Measurements from ENCODE around the gene AGFG2.

Gene AGFG2

DNA sequence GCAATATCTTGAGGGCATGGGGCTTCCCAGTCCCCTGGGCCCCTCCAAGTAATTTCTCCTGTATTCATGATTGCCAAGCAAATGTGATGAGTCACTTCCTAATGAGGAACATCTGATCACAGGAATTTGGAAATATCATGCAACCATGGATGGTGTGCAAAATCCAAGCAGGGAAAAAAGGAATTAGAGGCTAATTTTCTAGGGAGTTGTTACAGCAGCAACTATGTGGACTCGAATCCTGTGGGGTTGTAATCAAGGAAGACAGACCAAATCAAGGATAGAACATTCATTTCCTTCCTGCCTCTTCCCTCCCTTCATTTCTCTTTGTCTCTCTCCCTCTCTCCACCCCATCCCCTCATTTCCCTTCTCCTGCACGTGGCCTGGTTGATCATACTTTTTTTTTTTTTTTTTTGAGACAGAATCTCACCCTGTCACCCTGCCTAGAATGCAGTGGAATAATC lies 23.9 kb upstream of the AGFG2 start:
- ChIA-PET POLR2A (interaction anchor here (1.0 kb wide), 1 partner anchor 86 kb away, joined by 4 read pairs; the partner anchor contains the start of gene MEPCE), CTCF (interaction anchor here (0.6 kb wide), 1 partner anchor 800 kb away, joined by 3 read pairs; no protein-coding TSS in a partner anchor)
- TF ChIP-seq ZNF24 (tag by site-specific recombination; IDR thresholded peaks at IDR 0.05) (no peak), SCRT2 (tag by site-specific recombination; IDR thresholded peaks at IDR 0.05) (no peak), ZNF664 (tag by site-specific recombination; IDR thresholded peaks at IDR 0.05) (no peak), ZBTB48 (tag by site-specific recombination; IDR thresholded peaks at IDR 0.05) (no peak), ZNF366 (tag by site-specific recombination; conservative IDR thresholded peaks at IDR 0.05) (peak; percentile 25; the same call in 1 of the 2 replicates), OVOL3 (tag by site-specific recombination; IDR thresholded peaks at IDR 0.05) (no peak), ZNF626 (tag by site-specific recombination; IDR thresholded peaks at IDR 0.05) (no peak), ZNF155 (tag by site-specific recombination; IDR thresholded peaks at IDR 0.05) (no peak)
- TF ChIP-seq, protein P1, sequence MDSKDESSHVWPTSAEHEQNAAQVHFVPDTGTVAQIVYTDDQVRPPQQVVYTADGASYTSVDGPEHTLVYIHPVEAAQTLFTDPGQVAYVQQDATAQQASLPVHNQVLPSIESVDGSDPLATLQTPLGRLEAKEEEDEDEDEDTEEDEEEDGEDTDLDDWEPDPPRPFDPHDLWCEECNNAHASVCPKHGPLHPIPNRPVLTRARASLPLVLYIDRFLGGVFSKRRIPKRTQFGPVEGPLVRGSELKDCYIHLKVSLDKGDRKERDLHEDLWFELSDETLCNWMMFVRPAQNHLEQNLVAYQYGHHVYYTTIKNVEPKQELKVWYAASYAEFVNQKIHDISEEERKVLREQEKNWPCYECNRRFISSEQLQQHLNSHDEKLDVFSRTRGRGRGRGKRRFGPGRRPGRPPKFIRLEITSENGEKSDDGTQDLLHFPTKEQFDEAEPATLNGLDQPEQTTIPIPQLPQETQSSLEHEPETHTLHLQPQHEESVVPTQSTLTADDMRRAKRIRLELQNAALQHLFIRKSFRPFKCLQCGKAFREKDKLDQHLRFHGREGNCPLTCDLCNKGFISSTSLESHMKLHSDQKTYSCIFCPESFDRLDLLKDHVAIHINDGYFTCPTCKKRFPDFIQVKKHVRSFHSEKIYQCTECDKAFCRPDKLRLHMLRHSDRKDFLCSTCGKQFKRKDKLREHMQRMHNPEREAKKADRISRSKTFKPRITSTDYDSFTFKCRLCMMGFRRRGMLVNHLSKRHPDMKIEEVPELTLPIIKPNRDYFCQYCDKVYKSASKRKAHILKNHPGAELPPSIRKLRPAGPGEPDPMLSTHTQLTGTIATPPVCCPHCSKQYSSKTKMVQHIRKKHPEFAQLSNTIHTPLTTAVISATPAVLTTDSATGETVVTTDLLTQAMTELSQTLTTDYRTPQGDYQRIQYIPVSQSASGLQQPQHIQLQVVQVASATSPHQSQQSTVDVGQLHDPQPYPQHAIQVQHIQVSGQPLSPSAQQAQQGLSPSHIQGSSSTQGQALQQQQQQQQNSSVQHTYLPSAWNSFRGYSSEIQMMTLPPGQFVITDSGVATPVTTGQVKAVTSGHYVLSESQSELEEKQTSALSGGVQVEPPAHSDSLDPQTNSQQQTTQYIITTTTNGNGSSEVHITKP (tag by site-specific recombination; IDR thresholded peaks at IDR 0.05) = peak; percentile 74
- Histone ChIP-seq H3K9me3 (ENCODE audit: control insufficient read depth, insufficient read depth, low read depth, low read length) (no peaks in the 10 kb centered on the region), H3K4me1 (ENCODE audit: control insufficient read depth, insufficient read depth, low read length) (no peaks in the 10 kb centered on the region), H3K36me3 (ENCODE audit: control insufficient read depth in 2 of 2, insufficient read depth in 1 of 2, low read length in 2 of 2) (no peaks in the 10 kb centered on the region), H3K4me3 (ENCODE audit: low read depth, low read length) (no peak overlapping the region), H3K27ac (ENCODE audit: extremely low read depth, low read depth, low read length) (no peak overlapping the region)

DNA sequence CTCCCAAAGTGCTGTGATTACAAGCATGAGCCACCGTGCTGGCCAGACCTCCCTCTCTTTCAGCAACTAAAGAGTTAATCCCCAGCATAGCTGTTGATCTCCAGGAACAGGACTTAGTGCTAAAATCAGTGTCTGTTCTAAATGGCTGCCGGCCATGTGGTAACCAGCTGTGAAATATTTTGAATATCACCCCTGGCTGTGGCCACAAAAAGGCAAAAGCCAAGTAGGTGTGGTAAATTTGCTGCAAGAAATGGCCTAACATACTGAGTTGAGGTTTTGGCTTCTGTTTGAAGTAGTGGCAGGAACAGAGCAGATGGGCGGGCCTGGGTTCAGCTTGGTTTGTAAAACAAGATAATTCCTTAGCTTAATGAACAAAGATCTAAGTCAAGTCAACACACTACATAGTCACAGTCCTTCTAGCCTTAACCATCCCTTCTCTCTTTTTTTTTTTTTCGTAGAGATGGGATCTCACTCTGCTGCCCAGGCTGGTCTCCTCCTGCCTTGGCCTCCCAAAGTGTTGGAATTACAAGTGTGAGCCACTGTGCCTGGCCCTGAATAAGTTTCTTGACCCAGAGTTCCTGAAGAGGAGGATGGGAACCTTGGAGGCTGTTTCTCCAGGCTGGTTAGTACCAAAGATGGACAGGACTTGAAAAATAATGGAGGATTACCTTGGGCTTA lies 22.7 kb upstream of the AGFG2 start:
- Histone ChIP-seq H3K36me3 (ENCODE audit: control insufficient read depth in 2 of 2, insufficient read depth in 1 of 2, low read length in 2 of 2) (no peaks in the 10 kb centered on the region), H3K4me1 (ENCODE audit: control insufficient read depth, insufficient read depth, low read length) (no peaks in the 10 kb centered on the region), H3K27ac (ENCODE audit: extremely low read depth, low read depth, low read length) (no peak overlapping the region), H3K9me3 (ENCODE audit: control insufficient read depth, insufficient read depth, low read depth, low read length) (no peaks in the 10 kb centered on the region), H3K4me3 (ENCODE audit: low read depth, low read length) (no peak overlapping the region)
- TF ChIP-seq ZNF133 (tag by site-specific recombination; IDR thresholded peaks at IDR 0.05) = no peak
- no peak for TF ChIP-seq YY1 (tag by site-specific recombination; IDR thresholded peaks at IDR 0.05)
- no peak for TF ChIP-seq ZBTB48 (tag by site-specific recombination; IDR thresholded peaks at IDR 0.05)
- TF ChIP-seq ZNF248 (tag by site-specific recombination; IDR thresholded peaks at IDR 0.05) = no peak
- no peak for TF ChIP-seq ZBTB17 (tag by site-specific recombination; IDR thresholded peaks at IDR 0.05)
- TF ChIP-seq GLIS1 (tag by site-specific recombination; IDR thresholded peaks at IDR 0.05) = no peak
- no peak for TF ChIP-seq SCRT1 (tag by site-specific recombination; IDR thresholded peaks at IDR 0.05; ENCODE audit: borderline replicate concordance)
- no peak for TF ChIP-seq ZBTB20 (tag by site-specific recombination; IDR thresholded peaks at IDR 0.05)
- POLR2A ChIA-PET = interaction anchor here (1.0 to 1.3 kb wide), 2 partner anchors 23 to 87 kb away, joined by 3 to 4 read pairs; partner anchors contain the start of genes AGFG2 and MEPCE
- CTCF ChIA-PET = interaction anchor here (0.7 to 1.7 kb wide), 4 partner anchors 34 to 48 kb away, joined by 3 to 6 read pairs (median 4); no protein-coding TSS in a partner anchor

DNA sequence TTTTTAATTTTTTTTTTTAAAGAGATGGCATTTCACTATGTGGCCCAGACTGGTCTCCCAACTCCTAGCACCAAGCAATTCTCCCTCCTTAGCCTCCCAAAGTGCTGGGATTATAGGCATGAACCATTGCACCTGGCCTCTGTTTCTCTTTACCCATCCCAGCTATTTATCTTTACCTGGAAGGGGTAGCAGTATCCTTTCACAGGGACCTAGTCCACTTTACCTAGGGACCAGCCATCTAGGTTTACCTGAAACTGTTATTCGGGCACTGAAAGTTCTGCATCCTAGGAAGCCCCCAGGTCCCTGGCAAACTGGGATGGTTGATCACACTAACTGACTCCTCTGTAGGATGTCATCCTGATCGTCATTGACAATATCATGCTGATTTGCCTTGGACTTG lies 21.7 kb upstream of the AGFG2 start:
- CTCF ChIA-PET = interaction anchor here (0.6 to 1.4 kb wide), 2 partner anchors 34 to 47 kb away, joined by 4 to 9 read pairs; no protein-coding TSS in a partner anchor

More for the DNA sequence above, 21.7 kb upstream of the AGFG2 start:
- no peak overlapping the region for H3K4me3 ChIP-seq (ENCODE audit: low read depth, low read length)
- H3K27ac ChIP-seq (ENCODE audit: extremely low read depth, low read depth, low read length) = no peak overlapping the region
- POLR2A ChIA-PET = no interaction called here
- TF ChIP-seq MYNN (tag by site-specific recombination; IDR thresholded peaks at IDR 0.05; ENCODE audit: borderline replicate concordance) = no peak
- TF ChIP-seq ZNF157 (tag by site-specific recombination; IDR thresholded peaks at IDR 0.05) = peak; percentile 97
- no peak for TF ChIP-seq ZFP41 (tag by site-specific recombination; IDR thresholded peaks at IDR 0.05; ENCODE audit: borderline replicate concordance)
- no peaks in the 10 kb centered on the region for H3K4me1 ChIP-seq (ENCODE audit: control insufficient read depth, insufficient read depth, low read length)
- H3K36me3 ChIP-seq (ENCODE audit: control insufficient read depth in 2 of 2, insufficient read depth in 1 of 2, low read length in 2 of 2) = no peaks in the 10 kb centered on the region
- no peaks in the 10 kb centered on the region for H3K9me3 ChIP-seq (ENCODE audit: control insufficient read depth, insufficient read depth, low read depth, low read length)
